ENCODE results near the gene SNAI1. TPM values are rescaled to one million over a fixed set of nuclear protein-coding genes. Genes with fewer than 3 reads are reported as not detected.

Gene SNAI1
- total RNA-seq, 4 donors from 2014 or later: 0.56 to 4.1 (median 1.4) TPM

- Histone ChIP-seq H3K27me3 (no peaks in the 10 kb centered on the region), H3K9me3 (no peaks in the 10 kb centered on the region), H3K4me1 (peaks cover 46% of the 10 kb centered on the region), H3K36me3 (no peaks in the 10 kb centered on the region), H3K4me3 (no peak overlapping the region), H3K27ac (peak overlapping the region; percentile 49)
- TF ChIP-seq POLR2A (IDR thresholded peaks at IDR 0.05): no peak
- no peak for TF ChIP-seq CTCF (IDR thresholded peaks at IDR 0.05)
- no peak for TF ChIP-seq POLR2AphosphoS5 (IDR thresholded peaks at IDR 0.05)
- TF ChIP-seq EP300 (IDR thresholded peaks at IDR 0.05): no peak
- no peak for DNase-seq (ENCODE audit: low spot score in 2 of 2)
- 38% methylated on average over 7 of the region's 9 CpGs for WGBS
Observed at GRCh38 chr20:50034567-50035180, 51.9 kb downstream of the SNAI1 start.

GRCh38 chr20:50036703-50037102, 53.9 kb downstream of the SNAI1 start:
- DNase-seq (ENCODE audit: low spot score in 2 of 2): no peak
- Histone ChIP-seq H3K4me1 (peaks cover 36% of the 10 kb centered on the region), H3K4me3 (no peak overlapping the region), H3K27me3 (no peaks in the 10 kb centered on the region), H3K27ac (no peak overlapping the region), H3K9me3 (no peaks in the 10 kb centered on the region), H3K36me3 (no peaks in the 10 kb centered on the region)
- no peak for TF ChIP-seq POLR2AphosphoS5 (IDR thresholded peaks at IDR 0.05)
- no peak for TF ChIP-seq POLR2A (IDR thresholded peaks at IDR 0.05)
- TF ChIP-seq CTCF (IDR thresholded peaks at IDR 0.05): no peak
- no peak for TF ChIP-seq EP300 (IDR thresholded peaks at IDR 0.05)
- 58% methylated on average over 3 of the region's 3 CpGs for WGBS

GRCh38 chr20:50037123-50037522, 54.3 kb downstream of the SNAI1 start:
- no peaks in the 10 kb centered on the region for H3K36me3 ChIP-seq
- no peaks in the 10 kb centered on the region for H3K27me3 ChIP-seq
- peaks cover 36% of the 10 kb centered on the region for H3K4me1 ChIP-seq
- H3K27ac ChIP-seq: no peak overlapping the region
- H3K4me3 ChIP-seq: no peak overlapping the region
- H3K9me3 ChIP-seq: no peaks in the 10 kb centered on the region
- WGBS: 30% methylated on average over 2 of the region's 3 CpGs
- no peak for DNase-seq (ENCODE audit: low spot score in 2 of 2)
- TF ChIP-seq POLR2AphosphoS5 (IDR thresholded peaks at IDR 0.05): no peak
- no peak for TF ChIP-seq POLR2A (IDR thresholded peaks at IDR 0.05)
- TF ChIP-seq EP300 (IDR thresholded peaks at IDR 0.05): no peak
- TF ChIP-seq CTCF (IDR thresholded peaks at IDR 0.05): no peak

- TF ChIP-seq POLR2AphosphoS5 (IDR thresholded peaks at IDR 0.05) (no peak), CTCF (IDR thresholded peaks at IDR 0.05) (no peak), EP300 (IDR thresholded peaks at IDR 0.05) (no peak), POLR2A (IDR thresholded peaks at IDR 0.05) (no peak)
- DNase-seq (ENCODE audit: low spot score in 2 of 2): no peak
- no peak overlapping the region for H3K4me3 ChIP-seq
- H3K27me3 ChIP-seq: no peaks in the 10 kb centered on the region
- H3K9me3 ChIP-seq: no peaks in the 10 kb centered on the region
- 84% methylated on average over 7 of the region's 7 CpGs for WGBS
- H3K36me3 ChIP-seq: no peaks in the 10 kb centered on the region
- H3K4me1 ChIP-seq: peaks cover 36% of the 10 kb centered on the region
- H3K27ac ChIP-seq: no peak overlapping the region
Observed at GRCh38 chr20:50037575-50037974, 54.8 kb downstream of the SNAI1 start.

- no peak for DNase-seq (ENCODE audit: low spot score in 2 of 2)
- no peak overlapping the region for H3K4me3 ChIP-seq
- H3K36me3 ChIP-seq: no peaks in the 10 kb centered on the region
- peaks cover 34% of the 10 kb centered on the region for H3K4me1 ChIP-seq
- no peak overlapping the region for H3K27ac ChIP-seq
- WGBS: 63% methylated on average over 6 of the region's 6 CpGs
- H3K9me3 ChIP-seq: no peaks in the 10 kb centered on the region
- H3K27me3 ChIP-seq: no peaks in the 10 kb centered on the region
- no peak for TF ChIP-seq CTCF (IDR thresholded peaks at IDR 0.05)
- TF ChIP-seq POLR2A (IDR thresholded peaks at IDR 0.05): no peak
- TF ChIP-seq EP300 (IDR thresholded peaks at IDR 0.05): no peak
- TF ChIP-seq POLR2AphosphoS5 (IDR thresholded peaks at IDR 0.05): no peak
Observed at GRCh38 chr20:50038169-50038568, 55.4 kb downstream of the SNAI1 start.

Other genes with a start within 250 kb of the SNAI1 start
- gene SLC9A8, start 170.2 kb upstream of the SNAI1 start, total RNA-seq: 10 to 100 TPM in 2 of 4 donors, 1 to 10 TPM in 2; 5.7 to 15.6 (median 9.2) TPM
- gene SPATA2, start 67.5 kb upstream of the SNAI1 start, total RNA-seq: 1 to 10 TPM; 7.3 to 9.3 (median 8.7) TPM
- gene RNF114, start 46.6 kb upstream of the SNAI1 start, total RNA-seq: 100 to 1,000 TPM; 134 to 150 (median 138) TPM
- 100 to 1,000 TPM in 2 of 4 donors, 10 to 100 TPM in 2; 80.5 to 162 (median 99.0) TPM for gene UBE2V1, start 130.2 kb downstream of the SNAI1 start, total RNA-seq
- 10 to 100 TPM; 30.5 to 82.2 (median 57.3) TPM for gene PEDS1, start 170.7 kb downstream of the SNAI1 start, total RNA-seq
- 10 to 100 TPM; 43.2 to 83.9 (median 69.2) TPM for gene CEBPB, start 207.8 kb downstream of the SNAI1 start, total RNA-seq

All from suprapubic skin (tissue), 4 donors.